ENCODE measurements around the gene AOPEP.

DNA sequence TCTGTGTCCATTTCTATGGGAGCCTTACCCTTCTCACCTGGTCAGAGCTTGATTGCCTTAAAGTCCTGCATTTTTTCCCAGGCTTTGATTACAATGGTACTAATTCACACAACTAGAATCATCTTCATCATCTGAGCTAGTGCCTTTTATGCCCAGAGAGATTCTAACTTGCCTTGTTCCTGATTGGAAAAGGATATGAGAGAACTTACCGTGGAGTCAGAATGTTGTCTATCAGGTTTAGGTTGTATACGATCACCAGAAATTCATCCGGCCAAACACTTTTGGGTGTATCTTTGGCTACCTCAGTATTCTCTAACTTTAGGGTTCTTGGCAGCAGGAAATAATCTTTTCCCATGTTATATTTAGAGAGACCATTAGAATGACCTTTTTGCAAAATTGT lies 71.7 kb downstream of the AOPEP start:
- TF ChIP-seq, protein P1, sequence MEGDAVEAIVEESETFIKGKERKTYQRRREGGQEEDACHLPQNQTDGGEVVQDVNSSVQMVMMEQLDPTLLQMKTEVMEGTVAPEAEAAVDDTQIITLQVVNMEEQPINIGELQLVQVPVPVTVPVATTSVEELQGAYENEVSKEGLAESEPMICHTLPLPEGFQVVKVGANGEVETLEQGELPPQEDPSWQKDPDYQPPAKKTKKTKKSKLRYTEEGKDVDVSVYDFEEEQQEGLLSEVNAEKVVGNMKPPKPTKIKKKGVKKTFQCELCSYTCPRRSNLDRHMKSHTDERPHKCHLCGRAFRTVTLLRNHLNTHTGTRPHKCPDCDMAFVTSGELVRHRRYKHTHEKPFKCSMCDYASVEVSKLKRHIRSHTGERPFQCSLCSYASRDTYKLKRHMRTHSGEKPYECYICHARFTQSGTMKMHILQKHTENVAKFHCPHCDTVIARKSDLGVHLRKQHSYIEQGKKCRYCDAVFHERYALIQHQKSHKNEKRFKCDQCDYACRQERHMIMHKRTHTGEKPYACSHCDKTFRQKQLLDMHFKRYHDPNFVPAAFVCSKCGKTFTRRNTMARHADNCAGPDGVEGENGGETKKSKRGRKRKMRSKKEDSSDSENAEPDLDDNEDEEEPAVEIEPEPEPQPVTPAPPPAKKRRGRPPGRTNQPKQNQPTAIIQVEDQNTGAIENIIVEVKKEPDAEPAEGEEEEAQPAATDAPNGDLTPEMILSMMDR (IDR thresholded peaks at IDR 0.05; ENCODE audit: insufficient read depth, low read depth, low read length) = no peak
- no peak for TF ChIP-seq EZH2 (IDR thresholded peaks at IDR 0.05; ENCODE audit: insufficient read depth, low read length)

All from astrocyte (in vitro differentiated cells and primary cell).